Activated gamma-delta T cell treated with anti-CD3 and anti-CD28 coated beads, Interleukin-2, amount 50 U/mL, for 16 hours (primary cell): ENCODE results near the gene SMG9.

ENCODE experiments used
- DNase-seq: peaks from one replicate; pipeline ENCODE4 v3.0.0-alpha.2; 2020; ENCODE audit warnings: low read depth

SMG9 gene

DNA sequence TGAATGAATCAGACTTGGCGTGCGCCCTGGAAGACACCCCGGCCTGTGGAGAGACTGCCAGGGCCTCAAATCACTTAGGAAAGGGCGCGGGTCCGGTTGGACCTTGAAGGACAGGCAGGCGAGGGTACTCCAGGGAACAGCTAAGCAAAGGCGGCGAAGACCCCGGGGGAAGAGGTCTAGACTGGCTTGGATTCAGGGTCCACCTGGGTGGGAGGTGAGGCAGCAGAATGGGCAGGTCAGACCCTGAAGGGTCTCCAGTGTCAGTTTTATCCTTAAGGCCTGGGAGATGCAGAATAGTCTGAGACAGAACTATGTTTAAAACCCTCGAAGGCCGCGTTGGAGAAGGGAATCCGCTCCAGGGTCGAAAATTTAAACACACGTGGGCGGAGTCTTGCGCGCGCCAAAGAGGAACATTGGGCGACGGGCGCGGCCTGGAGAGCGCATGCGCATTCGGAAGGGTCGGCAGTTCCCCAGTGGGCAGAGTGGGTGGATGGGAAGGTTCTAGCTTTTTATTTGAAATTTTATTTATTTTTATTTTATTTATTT lies 567 bp upstream of the SMG9 start:
- DNase-seq = peak; percentile 58

- no peak for DNase-seq
Measured at GRCh38 chr19:43754253-43754502, 584 bp downstream of the SMG9 start.

DNA sequence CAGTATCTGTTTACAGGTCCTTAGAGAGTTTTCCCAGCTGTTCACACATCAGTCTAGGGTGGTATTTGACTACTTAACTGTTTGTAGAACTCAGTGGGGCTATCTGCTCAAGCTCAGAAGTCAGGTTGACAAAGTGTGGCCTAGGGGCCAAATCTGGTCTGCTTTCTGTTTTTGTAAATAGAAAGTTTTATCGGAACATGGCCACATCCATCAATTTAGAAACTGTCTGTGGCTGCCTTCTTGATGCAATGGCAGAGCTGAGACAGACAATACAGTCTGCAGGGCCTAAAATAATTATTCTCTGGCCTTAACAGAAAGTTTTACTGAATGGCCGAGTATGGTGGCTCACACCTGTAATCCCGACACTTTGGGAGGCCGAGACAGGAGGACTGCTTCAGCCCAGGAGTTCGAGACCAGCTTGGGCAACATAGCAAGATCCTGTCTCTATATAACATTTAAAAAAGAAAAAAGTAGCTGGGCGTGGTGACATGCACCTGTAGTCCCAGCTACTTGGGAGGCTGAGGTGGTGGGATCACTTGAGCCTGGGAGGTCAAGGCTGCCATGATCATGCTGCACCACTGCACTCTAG lies 2.4 kb downstream of the SMG9 start:
- no peak for DNase-seq

DNA sequence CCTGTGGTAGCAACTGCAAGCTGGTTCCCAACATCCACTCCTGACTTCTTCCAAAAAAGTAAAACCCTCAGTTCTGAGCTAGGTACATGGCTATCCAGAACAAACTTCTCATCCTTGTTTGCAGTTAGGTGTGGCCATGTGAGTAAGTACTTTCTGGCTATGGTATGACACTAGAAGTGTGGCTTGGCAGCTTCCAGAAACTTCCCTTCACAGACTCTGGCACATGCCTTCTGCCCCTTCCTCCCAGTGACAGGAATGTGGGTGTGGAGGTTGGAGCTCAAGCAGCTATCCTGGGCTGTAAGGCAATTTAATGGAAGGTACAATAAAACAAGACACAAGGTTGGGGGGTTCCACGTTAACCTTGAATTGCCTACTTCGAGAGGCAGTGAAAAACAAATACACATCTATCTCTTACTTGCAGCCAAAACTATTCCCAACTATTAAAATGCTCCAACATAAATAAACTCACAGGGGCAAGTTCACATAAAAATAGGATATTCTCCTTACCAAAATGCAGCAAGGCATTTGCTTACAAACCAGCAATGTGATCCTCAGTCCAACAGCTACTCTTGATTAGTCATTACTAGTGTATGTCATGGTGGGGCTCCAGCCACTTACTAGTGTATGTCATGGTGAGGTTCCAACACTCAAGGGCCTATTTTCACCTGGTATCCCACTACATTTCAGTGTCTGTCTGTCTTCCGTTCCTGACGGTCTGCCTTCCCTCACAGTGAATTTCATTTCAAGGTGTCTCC lies 3.1 kb downstream of the SMG9 start:
- DNase-seq = no peak

DNA sequence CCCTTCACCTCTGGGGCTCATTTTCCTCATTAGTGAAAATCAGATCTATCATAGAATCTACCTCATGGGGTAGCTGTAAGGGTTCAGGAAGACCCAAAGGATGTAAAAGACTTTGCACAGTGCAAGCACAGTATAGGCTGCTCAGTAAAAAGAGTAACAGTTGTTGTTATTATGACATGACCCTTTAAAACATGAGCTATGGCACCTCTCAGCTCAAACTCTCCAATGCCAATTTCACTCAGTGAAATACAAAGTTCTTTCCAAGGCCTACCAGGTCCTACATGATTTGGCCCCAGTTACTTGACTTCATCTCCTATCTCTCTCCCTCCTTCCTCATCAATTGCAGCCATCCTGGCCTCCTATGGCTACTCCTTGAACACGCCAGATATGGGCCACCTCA lies 4.9 kb downstream of the SMG9 start:
- no peak for DNase-seq

DNA sequence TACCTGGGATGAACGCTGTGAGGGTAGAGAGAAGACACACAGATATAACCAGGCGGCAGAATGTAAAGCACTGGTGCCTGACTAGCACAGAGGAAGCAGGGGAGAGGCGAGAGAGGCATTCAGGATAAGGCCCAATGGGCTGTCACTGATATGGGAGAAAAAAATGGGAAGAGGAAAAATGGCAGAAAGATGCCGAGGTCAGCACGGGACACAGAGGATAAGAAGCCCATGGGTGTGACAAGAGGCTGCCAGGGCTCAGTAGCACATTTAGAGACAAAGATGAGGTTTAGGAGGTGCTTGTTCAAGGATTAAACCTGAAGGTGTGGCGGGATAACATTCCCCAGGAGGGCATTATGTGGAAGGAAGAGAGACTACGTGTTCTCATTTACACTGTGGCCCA lies 5.6 kb downstream of the SMG9 start:
- DNase-seq = no peak

DNA sequence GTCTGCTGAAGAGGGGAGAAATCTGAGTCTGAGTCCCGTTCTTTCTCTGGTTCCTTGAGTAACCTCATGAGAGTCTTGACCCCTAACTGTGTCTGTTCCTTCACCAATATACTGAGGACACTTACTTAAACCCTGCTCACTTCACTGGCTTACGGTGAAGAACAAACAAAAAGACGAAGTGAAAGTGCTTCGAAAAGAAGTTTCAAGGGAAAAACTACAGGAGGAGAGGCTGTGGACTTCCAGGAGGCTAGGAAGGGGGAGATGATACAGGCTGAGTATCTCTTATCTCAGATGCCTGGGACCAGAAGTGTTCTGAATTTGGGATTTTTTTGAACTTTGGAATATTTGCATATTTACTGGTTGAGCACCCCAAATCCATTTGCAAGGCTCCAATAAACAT lies 6.1 kb downstream of the SMG9 start:
- DNase-seq = no peak

GRCh38 chr19:43748205-43748594 lies 6.6 kb downstream of the SMG9 start:
- no peak for DNase-seq

DNA sequence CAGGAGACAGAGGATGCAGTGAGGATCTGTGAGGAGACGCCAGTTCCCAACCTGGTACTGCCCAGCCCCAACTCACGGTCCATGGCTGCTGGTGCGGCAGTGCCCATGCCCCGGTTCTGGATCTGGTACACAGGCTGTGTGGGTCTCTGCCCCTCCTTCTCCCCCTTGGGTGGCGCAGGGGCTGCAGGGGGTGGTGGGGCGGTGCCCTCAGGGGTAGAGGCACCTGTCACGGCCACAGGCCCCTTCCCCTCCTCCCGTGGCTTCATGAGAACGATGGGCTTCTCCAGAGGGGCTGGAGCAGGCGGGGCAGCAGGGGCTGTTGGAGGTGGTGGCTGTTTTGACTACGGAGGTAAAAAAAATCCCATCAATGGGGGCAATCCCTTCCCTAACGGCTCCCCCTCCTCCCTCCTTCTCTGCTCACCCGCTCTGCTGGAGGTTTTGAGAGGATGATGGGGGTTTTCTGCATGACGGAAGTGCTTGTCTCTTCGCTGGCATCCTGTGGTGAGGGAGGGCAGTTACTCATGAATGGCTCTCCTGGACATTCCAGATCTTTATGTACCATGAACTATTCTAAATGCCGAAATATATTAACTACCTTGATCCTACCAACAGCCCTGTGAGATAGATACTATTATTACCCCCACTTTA lies 7.1 kb downstream of the SMG9 start:
- no peak for DNase-seq

DNA sequence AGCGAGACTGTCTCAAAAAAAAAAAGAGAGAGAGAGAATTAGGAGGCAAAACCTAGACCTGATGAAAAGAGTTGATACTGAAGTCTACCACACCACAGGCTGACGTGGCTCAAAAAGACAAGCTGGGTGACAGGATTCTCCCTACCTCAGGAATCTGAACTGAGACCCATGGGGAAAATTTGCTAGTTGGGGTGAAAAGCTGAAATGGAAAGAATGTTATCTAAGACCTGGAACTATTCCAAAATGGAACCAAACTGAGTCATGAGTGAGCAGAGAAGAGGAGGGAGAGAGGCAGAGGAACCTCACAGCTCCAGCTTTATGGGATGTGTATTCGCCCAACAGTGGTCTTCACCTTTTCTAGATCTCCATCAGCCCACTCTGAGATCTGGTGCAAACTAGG lies 11.7 kb downstream of the SMG9 start:
- DNase-seq = no peak

GRCh38 chr19:43741075-43741825 lies 13.5 kb downstream of the SMG9 start:
- DNase-seq = no peak

DNA sequence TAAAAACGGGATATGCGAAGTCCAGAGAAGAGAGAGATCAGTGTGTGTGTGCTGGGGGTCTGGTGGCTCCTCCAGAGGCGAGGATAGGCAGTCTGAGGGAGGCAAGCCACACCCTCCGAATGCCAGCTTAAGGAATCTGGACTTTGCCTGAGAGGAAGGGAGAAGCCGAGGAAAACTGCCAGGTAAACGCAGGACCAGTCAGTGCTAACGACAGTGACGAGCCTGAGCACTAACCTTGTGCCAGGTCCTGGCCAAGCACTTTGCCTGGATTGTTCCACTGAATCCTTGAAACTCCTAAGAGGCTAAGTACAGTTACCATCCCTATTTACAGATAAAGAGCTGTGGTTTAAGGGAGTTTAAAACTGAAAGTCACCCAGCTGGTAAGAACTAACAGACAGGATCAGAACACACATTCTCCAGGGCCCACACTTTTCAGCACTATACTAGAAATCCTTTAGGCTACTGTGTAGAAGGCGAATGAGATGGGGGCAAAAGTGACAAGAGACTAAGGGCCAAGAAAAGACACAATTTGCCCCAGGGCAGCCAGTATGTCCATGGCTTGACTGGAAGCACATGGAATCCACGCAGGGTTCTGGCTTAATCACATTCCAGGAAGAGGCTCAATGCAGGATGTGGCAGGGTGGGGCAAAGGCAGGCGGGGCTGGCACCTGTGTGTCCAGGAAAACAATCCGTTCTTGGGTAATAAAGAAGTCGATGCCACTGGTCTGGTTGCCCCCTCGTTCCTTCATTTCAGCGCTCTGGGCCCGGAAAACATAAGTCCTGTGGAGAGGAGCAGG lies 15.1 kb downstream of the SMG9 start:
- DNase-seq = no peak

DNA sequence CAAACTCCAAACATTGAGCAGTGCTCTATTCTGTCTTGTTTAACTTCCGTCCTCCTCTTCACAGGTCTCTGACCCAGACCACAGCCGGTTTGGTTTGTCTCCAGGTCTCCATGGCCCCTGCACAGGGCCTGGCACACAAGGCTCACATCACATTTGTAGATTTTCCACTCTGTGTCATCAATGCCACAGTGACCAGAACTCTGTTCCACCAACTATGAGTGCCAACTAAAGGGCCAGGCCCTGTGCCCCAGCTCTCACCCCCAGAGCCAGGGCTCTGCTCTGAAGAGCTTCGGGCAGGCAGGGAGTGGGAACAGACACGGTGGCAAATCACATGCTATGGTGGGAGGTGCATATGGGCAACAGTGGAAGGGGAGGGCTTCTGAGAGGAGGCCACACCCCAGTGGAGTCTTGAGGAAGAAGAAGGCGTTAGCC lies 16.0 kb downstream of the SMG9 start:
- DNase-seq = no peak

- no peak for DNase-seq
Measured at GRCh38 chr19:43735957-43736356, 18.8 kb downstream of the SMG9 start.

DNA sequence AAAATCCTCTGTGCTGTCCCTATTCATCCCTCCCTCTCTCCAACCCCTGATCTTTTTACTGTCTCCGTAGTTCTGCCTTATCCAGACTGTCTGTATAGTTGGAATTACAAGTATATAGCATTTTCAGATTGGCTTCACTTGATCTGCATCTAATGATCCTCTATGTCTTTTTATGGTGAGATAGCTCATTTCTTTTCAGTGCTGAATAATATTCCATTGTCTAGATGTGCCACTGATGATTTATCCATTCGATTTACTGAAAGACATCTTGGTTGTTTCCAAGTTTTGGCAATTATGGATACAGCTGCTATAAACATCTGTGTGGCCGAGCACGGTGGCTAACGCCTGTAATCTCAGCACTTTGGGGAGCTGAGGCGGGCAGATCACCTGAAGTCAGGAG lies 19.7 kb downstream of the SMG9 start:
- no peak for DNase-seq

DNA sequence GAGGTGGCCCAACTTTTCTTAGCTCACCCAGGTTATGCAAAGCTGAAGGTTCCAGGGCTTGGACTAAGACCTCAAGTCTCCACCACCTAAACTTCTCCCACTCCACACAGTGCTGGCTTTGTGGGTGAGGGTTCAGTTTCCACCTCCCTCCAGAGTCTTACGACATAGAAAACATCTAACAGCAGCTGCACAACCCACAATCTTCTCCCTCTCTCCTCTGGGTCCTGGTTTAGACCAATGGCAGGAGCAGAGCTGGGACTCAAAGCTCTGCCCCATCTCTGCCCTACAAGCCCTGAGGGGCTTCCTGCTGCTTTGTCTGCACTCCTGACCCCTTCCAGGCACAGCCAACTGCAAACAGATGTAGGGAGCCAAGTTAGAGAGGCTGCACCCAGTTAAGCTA lies 22.9 kb downstream of the SMG9 start:
- no peak for DNase-seq

DNA sequence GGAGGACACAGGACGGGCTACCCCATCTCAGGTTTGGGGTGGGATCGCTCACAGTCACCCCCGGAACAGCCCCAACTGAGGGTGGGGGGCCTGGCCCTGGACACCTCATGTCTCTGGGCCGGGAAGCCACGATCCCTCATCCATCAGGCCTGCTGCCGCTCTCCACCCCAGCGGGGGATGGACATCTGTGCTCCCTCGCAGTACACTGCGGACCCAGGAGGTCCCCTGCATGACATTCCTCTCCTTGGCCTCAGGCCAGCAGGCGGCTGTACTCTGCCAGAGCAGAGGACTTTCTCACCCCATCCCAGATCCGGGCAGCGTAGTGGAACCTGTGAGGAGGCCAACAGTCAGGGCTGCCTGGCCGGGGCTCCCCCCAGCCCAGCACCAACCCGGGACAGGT lies 23.4 kb downstream of the SMG9 start:
- no peak for DNase-seq

- no peak for DNase-seq
Measured at GRCh38 chr19:43729919-43730318, 24.8 kb downstream of the SMG9 start.

GRCh38 chr19:43727593-43727853 lies 27.2 kb downstream of the SMG9 start:
- no peak for DNase-seq

GRCh38 chr19:43726736-43727592 lies 27.8 kb downstream of the SMG9 start:
- DNase-seq = no peak

DNA sequence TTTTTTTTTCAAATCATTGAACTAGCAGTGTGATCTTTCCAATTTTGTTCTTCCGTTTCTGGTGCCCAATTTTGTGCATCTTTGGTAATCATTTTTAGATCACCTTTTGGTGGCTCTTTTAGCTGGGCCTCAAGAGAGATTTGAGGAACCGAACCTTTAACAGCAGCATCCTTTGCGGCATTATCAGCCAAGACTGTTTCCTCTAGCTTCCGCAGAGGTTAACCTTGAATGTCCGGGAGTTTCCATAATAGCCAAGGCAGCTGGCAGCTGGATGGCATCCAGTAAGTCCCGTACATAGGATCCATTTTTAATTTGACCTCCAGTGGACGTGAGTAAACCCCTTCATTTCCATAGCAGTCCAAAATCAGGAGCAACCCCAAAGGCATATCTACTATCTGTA lies 29.3 kb downstream of the SMG9 start:
- no peak for DNase-seq
